HepG2 (cell line): ENCODE data around the gene ISG20L2. TPM values are rescaled to one million over a fixed set of nuclear protein-coding genes. Genes with fewer than 3 reads are reported as not detected.

ENCODE experiments used
- ATAC-seq: fragments of 200-7000 bp; cut with Tn5 transposase; 3 replicates; pipeline ENCODE4 v1.9.1; 2020; ENCODE audit warnings: mild to moderate bottlenecking, moderate library complexity
- BruUV-seq: library from RNA; stranded (reverse); fragments of 400-500 nt; replicated peaks from 2 replicates; lab custom pipeline; 2021; lab: Mats Ljungman, UMichigan
- CTCF ChIA-PET: fragments of 300-600 bp; formaldehyde crosslinking; extraction: SDS; loops from one replicate; lab custom pipeline; 2021; ENCODE audit warnings: low total read pairs, inconsistent platforms, low intra/inter-chr PET ratio; lab: Yijun Ruan, JAX
- POLR2A ChIA-PET: fragments of 350-600 bp; sonication (Branson Sonifier 250); formaldehyde crosslinking; loops from one replicate; lab custom pipeline; 2020; ENCODE audit warnings: antibody characterized with exemption, inconsistent platforms; lab: Yijun Ruan, JAX
- DNase-seq: peaks from one replicate; pipeline ENCODE4 v3.0.0-alpha.2; 2015; ENCODE audit warnings: low spot score
- FAIRE-seq: peaks from 3 replicates; lab custom pipeline; 2011; peaks lifted over from hg19 to GRCh38; lab: Jason Lieb, UNC
- H2AFZ ChIP-seq: one replicate; pipeline ENCODE4 v1.6.1; 2011; ENCODE audit warnings: low read length, inconsistent platforms
- H3K27ac ChIP-seq: fragments of 300-600 bp; 3 replicates; pipeline ENCODE4 v1.8.0; 2011; ENCODE audit warnings: mixed run types, mild to moderate bottlenecking, mixed read lengths, low read length, inconsistent platforms; ENCODE audit not compliant: insufficient read depth; ENCODE audit errors: extremely low read length
- H3K27me3 ChIP-seq, 2 experiments: fragments of 200-600 bp in 1 of 2; 2 replicates in 1 of 2; 3 replicates in 1 of 2; pipeline versions ENCODE4 v1.6.0 to v1.8.0; 2011; ENCODE audit warnings: low read length in 2 of 2, mild to moderate bottlenecking in 2 of 2, moderate library complexity in 2 of 2, inconsistent platforms in 1 of 2; ENCODE audit not compliant: insufficient read depth in 2 of 2, control insufficient read depth in 1 of 2
- H3K36me3 ChIP-seq, 2 experiments: fragments of 200-600 bp in 1 of 2; replicated peaks in 1 of 2; 2 replicates in 1 of 2; 3 replicates in 1 of 2; pipeline versions ENCODE4 v1.5.1 to v1.8.0; 2011; ENCODE audit warnings: low read length in 2 of 2, inconsistent platforms in 1 of 2; ENCODE audit not compliant: insufficient read depth in 2 of 2, control insufficient read depth in 1 of 2
- H3K4me1 ChIP-seq: 2 replicates; pipeline ENCODE4 v1.5.1; 2012; ENCODE audit warnings: low read length, inconsistent platforms; ENCODE audit not compliant: insufficient read depth
- H3K4me2 ChIP-seq: 2 replicates; pipeline ENCODE4 v1.6.0; 2011; ENCODE audit warnings: low read depth, low read length, inconsistent platforms
- H3K4me3 ChIP-seq, 3 experiments: fragments of 200-600 bp in 1 of 3; sonication (generic), shearing (Covaris generic) in 1 of 3; replicated peaks in 1 of 3; 2 replicates each; pipeline ENCODE4 v1.5.1; 2011 to 2016; ENCODE audit warnings: low read length in 3 of 3, inconsistent platforms in 2 of 3, low read depth in 2 of 3, mild to moderate bottlenecking in 2 of 3, control low read depth in 1 of 3, mixed read lengths in 1 of 3; ENCODE audit not compliant: insufficient read depth in 1 of 3
- H3K79me2 ChIP-seq: one replicate; pipeline ENCODE4 v1.6.1; 2011; ENCODE audit warnings: low read length, inconsistent platforms; ENCODE audit not compliant: insufficient read depth
- H3K9ac ChIP-seq: 2 replicates; pipeline ENCODE4 v1.6.0; 2011; ENCODE audit warnings: mild to moderate bottlenecking, low read depth, low read length, inconsistent platforms; ENCODE audit not compliant: insufficient read depth
- H3K9me3 ChIP-seq: 2 replicates; pipeline ENCODE4 v1.5.1; 2012; ENCODE audit warnings: mild to moderate bottlenecking, low read length
- H4K20me1 ChIP-seq: 2 replicates; pipeline ENCODE4 v1.6.0; 2011; ENCODE audit warnings: inconsistent platforms, mild to moderate bottlenecking, low read length, moderate library complexity; ENCODE audit not compliant: insufficient read depth
- ATF4 ChIP-seq, 2 experiments: fragments of 450-650 bp in 1 of 2; sonication (generic) in 1 of 2; formaldehyde crosslinking; IDR thresholded peaks; 2 replicates each; pipeline versions ENCODE4 v1.5.0 to v1.8.0; 2020 to 2022; ENCODE audit warnings: mild to moderate bottlenecking in 1 of 2, missing genetic modification reagents in 1 of 2
- BORCS8-MEF2B ChIP-seq: sonication (generic); formaldehyde crosslinking; IDR thresholded peaks from 2 replicates; pipeline ENCODE4 v1.8.0; 2022; ENCODE audit warnings: mild to moderate bottlenecking, missing genetic modification reagents
- CREM ChIP-seq, 2 experiments: sonication (generic) in 1 of 2; formaldehyde crosslinking in 1 of 2; IDR thresholded peaks; 2 replicates each; pipeline versions ENCODE4 v1.4.0 to v1.6.1; 2016 to 2020; ENCODE audit warnings: antibody characterized with exemption in 1 of 2, mild to moderate bottlenecking in 1 of 2, missing genetic modification reagents in 1 of 2
- EP300 ChIP-seq, 3 experiments: sonication (generic) in 1 of 3; formaldehyde crosslinking in 1 of 3; IDR thresholded peaks; 2 replicates each; pipeline versions ENCODE4 v1.5.1 to v1.6.1; 2011 to 2020; ENCODE audit warnings: low read depth in 2 of 3, low read length in 2 of 3, borderline replicate concordance in 1 of 3, improper control_type of control experiment in 1 of 3, mild to moderate bottlenecking in 1 of 3, missing genetic modification reagents in 1 of 3, moderate library complexity in 1 of 3
- HOXA3 ChIP-seq: sonication (generic); formaldehyde crosslinking; IDR thresholded peaks from 2 replicates; pipeline ENCODE4 v1.5.0; 2020; ENCODE audit warnings: missing genetic modification reagents
- MAF1 ChIP-seq: sonication (generic); formaldehyde crosslinking; IDR thresholded peaks from 2 replicates; pipeline ENCODE4 v1.5.0; 2020; ENCODE audit warnings: missing genetic modification reagents, borderline replicate concordance
- NR2F2 ChIP-seq: IDR thresholded peaks from 2 replicates; pipeline ENCODE4 v1.6.1; 2012; ENCODE audit warnings: low read depth, inconsistent platforms, borderline replicate concordance
- RFX1 ChIP-seq: fragments of 450-650 bp; IDR thresholded peaks from 2 replicates; pipeline ENCODE4 v1.6.1; 2017
- SOX6 ChIP-seq, 2 experiments: fragments of 450-650 bp in 1 of 2; sonication (generic) in 1 of 2; formaldehyde crosslinking in 1 of 2; IDR thresholded peaks; 2 replicates each; pipeline versions ENCODE4 v1.4.0 to v1.6.1; 2017 to 2020; ENCODE audit warnings: antibody characterized with exemption in 1 of 2, mild to moderate bottlenecking in 1 of 2, missing genetic modification reagents in 1 of 2
- ZNF784 ChIP-seq: sonication (generic); formaldehyde crosslinking; IDR thresholded peaks from 2 replicates; pipeline ENCODE4 v1.5.1; 2020; ENCODE audit warnings: missing genetic modification reagents, mild to moderate bottlenecking, borderline replicate concordance
- WGBS: methylation state at CpG from one replicate; pipeline ENCODE4 v1.1.6; 2017; ENCODE audit warnings: low lambda C conversion rate; 5-methylcytosine and 5-hydroxymethylcytosine counted together
- in situ Hi-C: cut with HindIII; loops from 2 replicates; pipeline ENCODE4 v1.10.0; 2017; ENCODE audit warnings: low pct_unique_long_range_greater_than_20kb; ENCODE audit not compliant: extremely low pct_ligation_motif_present
- intact Hi-C: fragments of 100-400 bp; cut with micrococcal nuclease; formaldehyde crosslinking; loops from one replicate; pipeline ENCODE4 v1.10.0; 2022; ENCODE audit not compliant: unreplicated experiment
- polyA plus RNA-seq, 8 experiments: library from polyadenylated mRNA; depleted of rRNA in 3 of 8; stranded (reverse) in 7 of 8; unstranded in 1 of 8; fragments of >200 nt; fragmentation: Illumina TruSeq in 4 of 8; extraction: Trizol in 4 of 8; gene quantifications; 2 replicates each; pipeline versions ENCODE4 v1.2.1 to v1.2.3, GENCODE V29; 2011 to 2016; ENCODE audit warnings: low read depth in 4 of 8, missing spikeins in 1 of 8, mixed read lengths in 1 of 8; ENCODE audit not compliant: insufficient read depth in 1 of 8
- total RNA-seq, 5 experiments: library from RNA; depleted of rRNA; stranded (reverse); fragments of >200 nt; fragmentation: Illumina TruSeq; extraction: Trizol; gene quantifications; 2 replicates each; pipeline ENCODE4 v1.2.3, GENCODE V29; 2016; ENCODE audit warnings: low read depth in 1 of 5
- TF ChIP-seq, protein P1 (sequence below): sonication (generic); formaldehyde crosslinking; IDR thresholded peaks from 2 replicates; pipeline ENCODE4 v1.4.0; 2020; ENCODE audit warnings: mild to moderate bottlenecking, missing genetic modification reagents, borderline replicate concordance
- TF ChIP-seq, protein P2 (sequence below): IDR thresholded peaks from 2 replicates; pipeline ENCODE4 v1.6.1; 2016; ENCODE audit warnings: low read depth

ISG20L2 gene
- total and polyA plus RNA-seq, 2 of the 13 experiments (the other 11 are each of a cell fraction or from before 2014, with no cell fraction given), result 19.8 to 21.3 TPM

DNA sequence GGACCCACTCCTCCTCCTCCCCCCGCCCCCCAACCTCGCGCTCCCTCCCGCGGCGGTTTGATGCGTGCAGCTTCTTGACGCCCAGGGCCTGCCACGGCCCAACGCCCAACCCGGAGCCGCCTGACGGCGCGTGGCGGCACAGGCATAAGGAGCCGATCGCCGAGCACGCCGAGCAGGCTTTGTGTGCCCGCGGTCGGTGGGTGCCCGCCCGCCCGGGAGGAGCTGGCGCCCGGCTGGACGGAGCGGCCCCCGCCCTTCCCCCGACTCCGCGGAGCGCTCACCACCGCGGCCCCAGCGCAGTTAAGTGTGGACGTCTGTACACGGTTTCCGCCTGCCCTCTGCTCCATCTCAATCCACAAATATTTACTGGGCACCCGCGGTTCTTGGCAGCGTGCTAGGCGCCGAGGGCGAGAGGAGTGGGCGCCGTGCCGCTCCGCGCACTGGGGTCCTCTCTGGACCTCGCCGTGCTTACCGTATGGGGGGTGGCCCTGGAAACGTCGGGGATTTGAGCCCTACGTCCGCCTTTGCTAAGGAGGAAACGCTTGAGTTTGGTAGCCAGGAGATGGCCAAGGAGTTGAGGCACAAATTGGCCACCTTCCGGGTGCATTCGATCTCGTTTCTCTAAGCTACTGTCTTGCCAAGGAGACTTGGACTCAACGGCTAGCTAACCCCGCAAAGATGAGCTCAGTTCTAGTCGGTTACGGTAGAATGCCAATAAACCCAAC is 23.4 kb upstream of the ISG20L2 start:
- peak; percentile 73 for ATAC-seq
- peak overlapping the region; percentile 88 for H3K4me2 ChIP-seq
- H3K79me2 ChIP-seq, result peaks cover 51% of the 10 kb centered on the region
- peak; percentile 43 for FAIRE-seq
- no peaks in the 10 kb centered on the region for H3K36me3 ChIP-seq
- 0 out of 2 replicates have a peak, but pooled peaks cover under 1% of the 10 kb centered on the region for H4K20me1 ChIP-seq
- peak overlapping the region; percentile 83 to 90 (median 87) for H3K4me3 ChIP-seq
- H2AFZ ChIP-seq, result no peak overlapping the region
- ChIA-PET CTCF (no interaction called here), POLR2A (interaction anchor here (0.6 to 4.5 kb wide), 11 partner anchors 9 to 243 kb away, joined by 3 to 67 read pairs (median 4); partner anchors contain the start of genes ISG20L2, METTL25B, MRPL24 and PRCC)
- peak; percentile 90 for DNase-seq
- no peaks in the 10 kb centered on the region; a peak in 1 of 5 replicates for H3K27me3 ChIP-seq
- in situ Hi-C loops (no loop called here), intact Hi-C loops (loop anchor here (1.0 kb wide), 1 partner anchor 15 kb away; the partner anchor contains the start of gene PRCC)
- BruUV-seq, result no TSS peak
- peak overlapping the region; percentile 100 for H3K27ac ChIP-seq
- peaks cover 37% of the 10 kb centered on the region for H3K4me1 ChIP-seq
- H3K9me3 ChIP-seq, result no peaks in the 10 kb centered on the region
- WGBS, result 0% methylated on average over 25 of the region's 68 CpGs
- H3K9ac ChIP-seq, result peak overlapping the region; percentile 95
- TF ChIP-seq NR2F2, result no peak
- TF ChIP-seq, protein P1, sequence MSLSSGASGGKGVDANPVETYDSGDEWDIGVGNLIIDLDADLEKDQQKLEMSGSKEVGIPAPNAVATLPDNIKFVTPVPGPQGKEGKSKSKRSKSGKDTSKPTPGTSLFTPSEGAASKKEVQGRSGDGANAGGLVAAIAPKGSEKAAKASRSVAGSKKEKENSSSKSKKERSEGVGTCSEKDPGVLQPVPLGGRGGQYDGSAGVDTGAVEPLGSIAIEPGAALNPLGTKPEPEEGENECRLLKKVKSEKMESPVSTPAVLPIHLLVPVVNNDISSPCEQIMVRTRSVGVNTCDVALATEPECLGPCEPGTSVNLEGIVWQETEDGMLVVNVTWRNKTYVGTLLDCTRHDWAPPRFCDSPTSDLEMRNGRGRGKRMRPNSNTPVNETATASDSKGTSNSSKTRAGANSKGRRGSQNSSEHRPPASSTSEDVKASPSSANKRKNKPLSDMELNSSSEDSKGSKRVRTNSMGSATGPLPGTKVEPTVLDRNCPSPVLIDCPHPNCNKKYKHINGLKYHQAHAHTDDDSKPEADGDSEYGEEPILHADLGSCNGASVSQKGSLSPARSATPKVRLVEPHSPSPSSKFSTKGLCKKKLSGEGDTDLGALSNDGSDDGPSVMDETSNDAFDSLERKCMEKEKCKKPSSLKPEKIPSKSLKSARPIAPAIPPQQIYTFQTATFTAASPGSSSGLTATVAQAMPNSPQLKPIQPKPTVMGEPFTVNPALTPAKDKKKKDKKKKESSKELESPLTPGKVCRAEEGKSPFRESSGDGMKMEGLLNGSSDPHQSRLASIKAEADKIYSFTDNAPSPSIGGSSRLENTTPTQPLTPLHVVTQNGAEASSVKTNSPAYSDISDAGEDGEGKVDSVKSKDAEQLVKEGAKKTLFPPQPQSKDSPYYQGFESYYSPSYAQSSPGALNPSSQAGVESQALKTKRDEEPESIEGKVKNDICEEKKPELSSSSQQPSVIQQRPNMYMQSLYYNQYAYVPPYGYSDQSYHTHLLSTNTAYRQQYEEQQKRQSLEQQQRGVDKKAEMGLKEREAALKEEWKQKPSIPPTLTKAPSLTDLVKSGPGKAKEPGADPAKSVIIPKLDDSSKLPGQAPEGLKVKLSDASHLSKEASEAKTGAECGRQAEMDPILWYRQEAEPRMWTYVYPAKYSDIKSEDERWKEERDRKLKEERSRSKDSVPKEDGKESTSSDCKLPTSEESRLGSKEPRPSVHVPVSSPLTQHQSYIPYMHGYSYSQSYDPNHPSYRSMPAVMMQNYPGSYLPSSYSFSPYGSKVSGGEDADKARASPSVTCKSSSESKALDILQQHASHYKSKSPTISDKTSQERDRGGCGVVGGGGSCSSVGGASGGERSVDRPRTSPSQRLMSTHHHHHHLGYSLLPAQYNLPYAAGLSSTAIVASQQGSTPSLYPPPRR (CRISPR knock-in tag), result peak; percentile 34; the same call in 1 of the 2 replicates
- peak; percentile 61; the same call in 1 of the 2 replicates for TF ChIP-seq MAF1 (CRISPR knock-in tag)
- TF ChIP-seq CREM (IDR thresholded peaks at IDR 0.05), result peak; percentile 45; the same call in 1 of the 2 replicates
- TF ChIP-seq CREM (CRISPR knock-in tag; IDR thresholded peaks at IDR 0.05), result no peak
- TF ChIP-seq HOXA3, result peak; percentile 85
- 0 out of 4 replicates have a peak, but pooled peaks of 1 of the 2 experiments have one; percentile 44 for TF ChIP-seq ATF4 (CRISPR knock-in tag; IDR thresholded peaks at IDR 0.05)
- no peak for TF ChIP-seq ZNF784
- TF ChIP-seq, protein P2, sequence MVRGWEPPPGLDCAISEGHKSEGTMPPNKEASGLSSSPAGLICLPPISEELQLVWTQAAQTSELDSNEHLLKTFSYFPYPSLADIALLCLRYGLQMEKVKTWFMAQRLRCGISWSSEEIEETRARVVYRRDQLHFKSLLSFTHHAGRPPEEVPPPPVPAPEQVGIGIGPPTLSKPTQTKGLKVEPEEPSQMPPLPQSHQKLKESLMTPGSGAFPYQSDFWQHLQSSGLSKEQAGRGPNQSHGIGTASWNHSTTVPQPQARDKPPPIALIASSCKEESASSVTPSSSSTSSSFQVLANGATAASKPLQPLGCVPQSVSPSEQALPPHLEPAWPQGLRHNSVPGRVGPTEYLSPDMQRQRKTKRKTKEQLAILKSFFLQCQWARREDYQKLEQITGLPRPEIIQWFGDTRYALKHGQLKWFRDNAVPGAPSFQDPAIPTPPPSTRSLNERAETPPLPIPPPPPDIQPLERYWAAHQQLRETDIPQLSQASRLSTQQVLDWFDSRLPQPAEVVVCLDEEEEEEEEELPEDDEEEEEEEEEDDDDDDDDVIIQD (CRISPR knock-in tag), result no peak
- TF ChIP-seq RFX1, result no peak
- TF ChIP-seq EP300 (IDR thresholded peaks at IDR 0.05; ENCODE audit: low read depth in 2 of 2, low read length in 2 of 2), result peak in 1 of 2 experiments; percentile 28; a peak in 2 of 4 replicates
- TF ChIP-seq EP300 (CRISPR knock-in tag; IDR thresholded peaks at IDR 0.05; ENCODE audit: borderline replicate concordance), result 0 out of 2 replicates have a peak, but pooled peaks have one; percentile 30
- TF ChIP-seq SOX6 (IDR thresholded peaks at IDR 0.05), result no peak
- 0 out of 2 replicates have a peak, but pooled peaks have one; percentile 7 for TF ChIP-seq SOX6 (CRISPR knock-in tag; IDR thresholded peaks at IDR 0.05)
- no peak for TF ChIP-seq BORCS8-MEF2B (CRISPR knock-in tag)
